GM18909 (cell line): ENCODE measurements around the gene ZNF281.
"Not testable (repeated sequence)": the region's sequence is repeated elsewhere in the genome, so short reads cannot be mapped to it uniquely, and the experiment has no call there.

ENCODE experiments used
- ATAC-seq: cut with Tn5 transposase; IDR thresholded peaks from one replicate; pipeline ENCODE4 v1.9.1; 2021; ENCODE audit warnings: mild to moderate bottlenecking; ENCODE audit not compliant: unreplicated experiment, poor library complexity

Gene ZNF281

DNA sequence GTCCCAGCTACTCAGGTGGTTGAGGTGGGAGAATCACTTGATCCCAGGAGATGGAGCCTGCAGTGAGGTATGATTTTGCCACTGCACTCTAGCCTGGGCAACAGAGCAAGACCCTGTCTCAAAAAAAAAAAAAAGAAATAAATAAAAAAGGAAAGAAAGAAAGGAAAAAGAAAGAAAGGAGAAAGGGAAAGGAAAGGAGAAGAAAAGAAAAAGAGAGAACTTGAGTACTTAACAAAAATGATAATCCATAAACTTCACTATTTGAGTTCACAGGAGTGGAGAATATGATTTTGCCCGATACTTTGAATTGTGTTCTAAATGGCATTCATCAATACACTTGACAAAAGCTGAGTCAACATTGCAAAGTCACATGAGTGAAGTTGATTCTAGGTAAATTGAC lies 23.8 kb upstream of the ZNF281 start:
- no peak for ATAC-seq

DNA sequence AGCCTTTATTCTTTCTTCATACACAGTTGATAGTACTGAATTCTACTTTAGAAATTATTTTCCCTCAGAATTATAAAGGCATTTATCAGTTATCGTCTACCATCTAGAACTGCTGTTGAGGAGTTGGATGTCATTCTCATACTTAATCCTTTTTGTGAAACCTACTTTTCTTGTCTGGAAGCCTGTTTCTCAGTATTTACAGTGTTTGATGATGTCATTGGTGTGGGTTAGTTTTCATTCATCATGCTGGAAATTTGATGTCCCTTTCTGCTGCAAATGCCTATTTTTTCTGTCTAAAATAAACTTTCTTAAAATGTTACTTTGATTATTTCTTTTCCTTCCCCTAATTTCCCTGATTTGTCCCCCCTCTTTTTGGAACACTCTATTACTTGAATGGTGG lies 22.8 kb upstream of the ZNF281 start:
- no peak for ATAC-seq

GRCh38 chr1:200429221-200429751 lies 19.4 kb upstream of the ZNF281 start:
- no peak for ATAC-seq

DNA sequence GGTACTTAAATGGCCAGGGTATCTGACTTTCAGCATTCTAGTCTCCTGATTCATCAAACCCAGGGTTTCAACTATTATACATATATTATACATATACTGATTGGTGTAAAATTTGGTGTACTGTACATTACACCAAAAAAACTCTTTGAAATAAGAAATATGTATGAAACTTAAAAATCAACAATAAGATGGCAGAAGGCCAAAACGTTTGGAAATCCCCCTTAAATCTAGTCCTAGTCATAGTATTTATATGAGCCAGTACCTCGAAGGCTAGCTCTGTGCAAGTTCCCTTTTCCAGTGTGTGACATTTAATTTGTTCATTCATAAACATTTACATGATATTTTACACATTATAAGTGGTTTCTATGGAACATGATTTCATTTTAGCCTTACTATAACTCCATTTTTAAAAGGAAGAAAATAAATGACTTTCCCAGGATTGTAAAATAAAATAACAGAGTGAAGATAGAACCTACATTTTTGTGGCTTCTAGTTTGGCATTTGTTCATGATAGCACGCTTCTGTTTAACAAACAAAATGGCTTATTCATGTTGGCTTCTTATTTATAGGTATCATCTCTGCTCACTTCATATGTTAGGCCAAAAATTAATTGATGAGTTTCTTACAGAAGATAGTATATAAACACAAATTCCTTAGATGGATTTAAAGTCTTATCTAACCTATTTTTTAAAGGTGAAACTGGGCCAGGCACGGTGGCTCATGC lies 18.8 kb upstream of the ZNF281 start:
- no peak for ATAC-seq

- ATAC-seq = no peak
Measured at GRCh38 chr1:200427744-200428143, 17.9 kb upstream of the ZNF281 start.

- no peak for ATAC-seq
Measured at GRCh38 chr1:200426196-200426595, 16.4 kb upstream of the ZNF281 start.

GRCh38 chr1:200423235-200423634 lies 13.4 kb upstream of the ZNF281 start:
- no peak for ATAC-seq

GRCh38 chr1:200422211-200422610 lies 12.4 kb upstream of the ZNF281 start:
- no peak for ATAC-seq

GRCh38 chr1:200415789-200416593 lies 6.2 kb upstream of the ZNF281 start:
- ATAC-seq = peak; percentile 87

GRCh38 chr1:200415227-200415626 lies 5.4 kb upstream of the ZNF281 start:
- ATAC-seq = peak; percentile 63

- ATAC-seq = no peak
Measured at GRCh38 chr1:200414657-200415056, 4.8 kb upstream of the ZNF281 start.

DNA sequence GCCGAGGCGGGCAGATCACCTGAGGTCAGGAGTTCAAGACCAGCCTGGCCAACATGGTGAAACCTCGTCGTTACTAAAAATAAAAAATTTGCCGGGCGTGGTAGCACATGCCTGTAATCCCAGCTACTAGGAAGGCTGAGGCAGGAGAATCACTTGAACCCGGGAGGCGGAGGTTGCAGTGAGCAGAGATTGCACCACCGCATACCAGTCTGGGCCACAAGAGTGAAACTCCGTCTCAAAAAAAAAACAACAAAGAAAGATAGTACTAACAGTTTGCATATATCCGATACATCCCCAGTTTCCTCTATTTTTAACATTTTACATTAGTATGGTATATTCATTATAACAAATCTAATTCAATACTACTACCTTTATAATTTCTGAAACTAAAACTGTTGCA lies 3.9 kb upstream of the ZNF281 start:
- ATAC-seq = not testable (repeated sequence)

- ATAC-seq = no peak
Measured at GRCh38 chr1:200411406-200412257, 1.8 kb upstream of the ZNF281 start.

DNA sequence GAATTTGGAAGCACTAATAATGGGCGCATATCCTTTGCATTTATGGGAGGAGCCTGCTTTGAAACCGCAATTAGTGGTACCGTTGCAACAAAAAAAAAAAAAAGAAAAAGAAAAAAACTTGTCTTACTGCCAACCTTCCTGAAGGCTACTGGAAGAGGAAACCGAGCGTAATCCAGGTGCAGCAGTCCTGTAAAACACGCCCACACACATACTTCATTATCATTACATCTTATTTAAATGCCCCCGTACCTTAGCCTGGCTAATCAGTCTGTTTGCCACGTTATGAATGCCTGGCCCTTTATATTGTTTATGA lies 686 bp upstream of the ZNF281 start:
- peak; percentile 20 for ATAC-seq

DNA sequence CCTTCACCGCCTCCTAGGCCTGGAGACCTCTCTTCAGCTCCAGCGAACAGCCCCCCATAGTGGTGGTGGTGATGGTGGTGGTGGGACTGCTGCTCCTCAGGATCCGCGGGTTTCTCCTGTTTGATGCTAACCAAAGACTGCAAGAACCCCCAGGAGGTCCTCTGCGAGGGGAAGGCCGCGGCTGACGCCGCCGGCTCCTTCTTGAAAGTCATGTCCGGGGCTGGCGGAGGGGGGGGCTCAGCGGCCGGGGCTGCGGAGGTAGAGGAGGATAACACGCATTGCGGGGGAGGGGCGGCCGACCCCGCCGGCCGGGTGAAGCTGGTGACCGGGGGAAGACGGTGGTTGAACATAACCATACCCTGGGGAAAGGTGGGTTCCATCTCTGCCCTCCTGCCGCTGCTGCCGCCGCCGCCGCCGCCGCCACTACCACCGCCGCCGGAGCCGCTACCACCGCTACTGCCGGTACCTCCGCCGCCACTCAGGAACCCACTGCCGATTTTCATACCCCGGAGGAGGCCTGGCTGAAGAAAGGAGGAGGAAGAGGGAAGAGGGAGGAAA lies 554 bp downstream of the ZNF281 start:
- peak; percentile 22 for ATAC-seq

- no peak for ATAC-seq
Measured at GRCh38 chr1:200406161-200406797, 3.6 kb downstream of the ZNF281 start.

DNA sequence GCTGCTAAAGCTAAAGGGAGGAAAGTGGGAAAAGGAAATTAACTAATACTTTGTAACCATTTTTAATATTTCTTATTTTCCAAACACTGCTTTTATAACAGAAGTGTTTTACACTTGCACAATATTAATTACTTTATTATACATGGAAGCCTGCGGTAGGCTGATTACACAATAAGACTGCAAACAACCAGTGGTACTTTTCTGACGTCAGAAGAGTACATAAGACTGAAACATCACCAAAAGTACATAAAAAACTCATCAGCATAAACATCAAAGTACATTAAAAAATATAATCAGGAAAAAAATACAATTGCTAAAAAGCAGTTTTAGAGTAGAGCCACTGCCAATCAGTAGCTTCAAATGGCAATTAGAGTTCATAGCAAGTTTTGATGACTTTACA lies 4.6 kb downstream of the ZNF281 start:
- no peak for ATAC-seq

DNA sequence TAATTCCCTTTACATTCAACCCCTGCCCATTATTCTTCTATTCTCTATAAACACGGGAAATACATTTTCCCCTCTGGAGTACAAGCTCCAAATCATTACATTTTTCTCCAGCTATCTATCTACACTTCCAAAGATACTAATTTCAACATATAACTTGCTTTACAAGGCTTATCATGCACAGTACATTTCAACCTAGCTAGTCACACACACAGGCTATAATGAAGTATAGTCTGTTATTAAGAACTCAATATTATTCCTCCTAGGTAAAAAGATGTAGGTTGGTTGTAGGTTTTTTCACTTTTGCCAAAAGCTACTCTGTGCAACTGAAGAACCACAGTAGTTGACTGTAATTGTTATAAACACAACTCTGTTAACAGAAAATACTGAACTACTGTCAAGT lies 8.1 kb downstream of the ZNF281 start:
- ATAC-seq = no peak

- ATAC-seq = no peak
Measured at GRCh38 chr1:200401263-200401662, 8.6 kb downstream of the ZNF281 start.

GRCh38 chr1:200400556-200400955 lies 9.3 kb downstream of the ZNF281 start:
- no peak for ATAC-seq
